ENCODE results near the gene ZNF285.
"Not testable (repeated sequence)": the region's sequence is repeated elsewhere in the genome, so short reads cannot be mapped to it uniquely, and the experiment has no call there.

Gene ZNF285
- total RNA-seq, result 0 to 2.4 (median 1.1) reads per million in 9 experiments

DNA sequence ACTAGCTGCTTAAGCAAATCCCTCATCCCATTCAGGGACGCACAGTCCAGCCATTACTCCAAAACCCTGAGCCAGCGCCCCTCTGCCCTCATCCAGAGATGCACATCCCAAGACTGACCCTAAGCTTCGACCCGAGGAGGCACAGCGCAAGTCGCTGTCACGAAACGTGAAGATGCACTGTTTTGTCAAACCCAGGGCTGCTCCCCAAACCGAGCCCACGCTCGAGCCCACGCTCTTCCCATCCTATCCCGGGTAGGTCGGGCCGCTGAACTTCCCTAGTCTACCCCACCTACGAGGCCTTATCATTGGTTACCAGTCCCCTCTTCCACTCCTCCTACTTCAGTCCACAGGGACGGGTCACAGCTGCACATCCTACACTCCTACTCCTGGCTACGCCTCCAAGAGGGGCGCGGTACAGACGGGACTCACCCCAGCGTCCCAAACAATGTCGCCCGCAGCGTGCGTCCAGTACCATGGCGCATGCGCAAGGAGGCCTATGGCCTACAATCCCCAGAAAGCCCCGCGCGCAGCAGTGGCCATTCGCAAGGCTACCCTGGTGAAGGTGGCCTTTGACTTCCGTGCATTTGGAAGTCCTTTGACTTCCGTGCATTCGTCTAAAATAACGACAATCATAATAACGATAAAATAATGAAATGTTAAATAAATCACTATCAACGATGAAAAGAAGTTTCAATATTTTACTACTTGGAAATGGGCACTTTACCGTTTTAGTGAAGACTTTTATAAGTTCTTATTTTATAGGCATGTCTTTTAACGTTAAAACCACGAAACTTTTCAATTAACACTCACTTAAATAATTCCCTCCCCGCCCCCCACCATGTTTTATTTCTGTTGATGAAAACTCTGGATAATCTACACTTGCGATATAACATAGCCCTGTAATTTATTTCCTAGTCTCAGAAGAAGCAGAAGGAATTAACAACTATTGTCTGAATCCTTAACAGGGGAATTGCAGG is at the start of gene ZNF285:
Gene ZNF285 (minus strand): TSS at position 470 of the 977 bp plus-strand sequence. CDS start 4,395 bp downstream, outside the sequence.
- no peaks in the 10 kb centered on the region for H3K27me3 Mint-ChIP-seq
- H3K4me1 Mint-ChIP-seq (ENCODE audit: low read depth in 2 of 2), result peaks cover 5% of the 10 kb centered on the region in 2 donors
- H3K36me3 Mint-ChIP-seq (ENCODE audit: insufficient read depth), result no peaks in the 10 kb centered on the region
- H3K9me3 Mint-ChIP-seq, result peaks cover 10 to 12% of the 10 kb centered on the region in 2 donors
- peak within 1 kb of the TSS in 1 of 2 donors; percentile 88 for H3K27ac Mint-ChIP-seq
- peak; percentile 4 to 14 (median 10) for DNase-seq
- H3K4me3 Mint-ChIP-seq, result peak within 1 kb of the TSS; percentile 71 to 87
- ATAC-seq (replicated peaks), result peak; percentile 60

DNA sequence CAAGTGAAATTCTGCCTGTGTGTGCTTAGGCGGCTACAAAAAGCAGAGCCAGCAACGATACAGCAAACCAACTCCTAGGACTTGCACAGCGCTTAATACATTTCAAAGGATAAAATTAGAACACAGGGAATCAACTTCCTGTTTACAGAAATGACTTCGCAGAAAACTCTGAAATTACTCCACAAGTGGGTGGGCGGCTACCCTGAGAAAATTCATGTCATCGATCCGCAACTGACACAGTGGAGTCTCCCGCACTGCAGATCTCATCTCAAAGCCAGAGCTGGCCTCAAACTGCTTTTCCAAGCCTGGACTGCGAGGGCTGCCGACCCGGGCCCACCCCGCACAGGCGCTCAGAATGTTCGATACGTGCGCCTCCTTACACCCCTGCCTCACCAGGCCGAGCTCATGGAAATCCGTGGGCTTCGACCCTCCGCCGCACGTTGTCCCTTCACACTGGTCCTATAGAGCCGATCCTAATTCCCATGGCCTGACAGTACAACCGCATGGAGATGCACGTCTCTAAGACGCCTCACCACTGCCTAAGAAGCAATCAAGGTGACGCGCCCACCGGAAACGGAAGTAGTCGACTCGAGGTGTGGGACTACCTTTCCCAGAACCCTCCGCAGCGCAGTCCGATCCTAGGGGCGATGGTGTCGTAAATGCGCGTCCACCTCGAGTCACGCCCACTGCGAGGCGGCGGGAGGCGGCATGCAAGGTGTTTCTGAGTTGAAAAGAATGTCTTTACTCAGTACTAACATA is 46.7 kb upstream of the ZNF285 start, which contains the start of gene ZNF229:
Gene ZNF229 (minus strand): TSS at position 557 of the 759 bp plus-strand sequence. CDS start 5,625 bp downstream, outside the sequence.
- Mint-ChIP-seq H3K27me3 (peaks cover 8 to 27% of the 10 kb centered on the region in 2 donors), H3K27ac (no peak within 1 kb of the TSS), H3K9me3 (peaks cover 48 to 57% of the 10 kb centered on the region in 2 donors), H3K4me3 (peak within 1 kb of the TSS; percentile 69), H3K4me1 (ENCODE audit: low read depth in 2 of 2) (peaks cover 0 to 4% of the 10 kb centered on the region in 2 donors), H3K36me3 (ENCODE audit: insufficient read depth) (no peaks in the 10 kb centered on the region)
- DNase-seq (peak in 2 of 3 experiments; percentile 1 to 2), ATAC-seq (replicated peaks) (peak; percentile 47)

DNA sequence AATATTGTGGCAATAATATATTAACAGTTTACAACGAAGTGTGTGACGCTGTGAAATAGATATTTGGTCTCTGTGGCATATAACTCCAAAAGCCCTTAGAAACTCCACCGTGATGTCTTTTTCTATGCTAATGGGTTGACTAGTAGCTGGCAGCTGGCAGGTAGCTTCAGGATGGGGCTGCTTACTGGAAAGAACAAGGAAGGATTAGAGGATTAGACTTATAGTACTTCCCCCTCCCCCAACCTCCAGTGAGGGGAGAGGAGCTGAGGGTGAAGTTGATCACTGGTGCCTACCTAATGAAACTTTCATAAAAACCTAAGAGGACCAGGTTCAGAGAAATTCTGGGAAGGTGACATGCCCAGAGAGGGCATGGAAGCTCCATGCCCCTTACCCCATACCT is 37.0 kb upstream of the ZNF285 start:
- H3K4me1 Mint-ChIP-seq (ENCODE audit: low read depth in 2 of 2), result no peaks in the 10 kb centered on the region
- no peak overlapping the region for H3K27ac Mint-ChIP-seq
- DNase-seq (no peak), ATAC-seq (replicated peaks) (no peak)
- H3K4me3 Mint-ChIP-seq, result no peak overlapping the region
- H3K36me3 Mint-ChIP-seq (ENCODE audit: insufficient read depth), result no peaks in the 10 kb centered on the region
- peaks cover 12 to 34% of the 10 kb centered on the region in 2 donors for H3K9me3 Mint-ChIP-seq
- no peaks in the 10 kb centered on the region for H3K27me3 Mint-ChIP-seq

DNA sequence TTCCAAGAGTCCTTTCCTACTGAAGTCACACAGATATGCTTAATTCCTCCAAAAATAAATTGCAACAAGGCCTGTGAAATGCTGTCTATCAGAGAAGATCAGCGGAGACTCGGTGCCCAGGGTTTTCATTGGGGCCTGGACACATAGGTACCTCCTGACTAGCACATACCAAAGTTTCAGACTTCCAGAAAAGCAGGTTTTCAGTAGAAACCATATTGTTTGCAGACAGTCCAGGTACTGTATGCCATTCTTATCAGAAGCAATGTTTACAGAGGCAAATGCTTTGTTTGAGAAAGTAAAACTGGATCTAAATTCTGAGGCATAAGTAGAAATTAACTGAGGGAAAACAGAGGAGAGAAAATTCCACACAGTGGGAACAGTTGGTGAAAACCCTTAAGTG is 34.0 kb upstream of the ZNF285 start:
- peaks cover 14 to 30% of the 10 kb centered on the region in 2 donors for H3K9me3 Mint-ChIP-seq
- H3K4me1 Mint-ChIP-seq (ENCODE audit: low read depth in 2 of 2), result no peaks in the 10 kb centered on the region
- no peak for ATAC-seq (replicated peaks)
- no peak for DNase-seq
- no peak overlapping the region for H3K27ac Mint-ChIP-seq
- no peaks in the 10 kb centered on the region for H3K36me3 Mint-ChIP-seq (ENCODE audit: insufficient read depth)
- no peak overlapping the region for H3K4me3 Mint-ChIP-seq
- H3K27me3 Mint-ChIP-seq, result no peaks in the 10 kb centered on the region

DNA sequence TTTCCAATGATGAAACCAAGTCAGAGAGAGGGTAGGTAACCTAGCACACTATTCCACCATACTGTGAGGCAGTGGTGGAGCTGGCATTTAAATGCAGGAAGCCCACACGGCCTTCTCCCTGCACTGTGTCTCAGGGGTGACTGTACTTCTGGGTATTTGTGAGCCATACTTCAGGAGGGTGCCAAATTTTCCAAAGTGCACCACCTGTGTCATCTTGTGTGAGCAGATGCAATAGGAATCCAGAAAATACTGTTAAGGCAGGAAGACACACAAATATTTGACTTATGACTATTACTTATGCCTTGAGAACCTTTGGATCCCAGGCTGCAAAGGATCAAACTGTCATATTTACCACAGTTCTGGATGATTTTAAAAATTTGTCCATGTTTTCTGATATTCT is 29.5 kb upstream of the ZNF285 start:
- H3K27me3 Mint-ChIP-seq, result no peaks in the 10 kb centered on the region
- H3K27ac Mint-ChIP-seq, result no peak overlapping the region
- H3K9me3 Mint-ChIP-seq, result peaks cover 17 to 38% of the 10 kb centered on the region in 2 donors
- DNase-seq, result no peak
- ATAC-seq (replicated peaks), result no peak
- no peaks in the 10 kb centered on the region for H3K4me1 Mint-ChIP-seq (ENCODE audit: low read depth in 2 of 2)
- no peaks in the 10 kb centered on the region for H3K36me3 Mint-ChIP-seq (ENCODE audit: insufficient read depth)
- H3K4me3 Mint-ChIP-seq, result no peak overlapping the region

DNA sequence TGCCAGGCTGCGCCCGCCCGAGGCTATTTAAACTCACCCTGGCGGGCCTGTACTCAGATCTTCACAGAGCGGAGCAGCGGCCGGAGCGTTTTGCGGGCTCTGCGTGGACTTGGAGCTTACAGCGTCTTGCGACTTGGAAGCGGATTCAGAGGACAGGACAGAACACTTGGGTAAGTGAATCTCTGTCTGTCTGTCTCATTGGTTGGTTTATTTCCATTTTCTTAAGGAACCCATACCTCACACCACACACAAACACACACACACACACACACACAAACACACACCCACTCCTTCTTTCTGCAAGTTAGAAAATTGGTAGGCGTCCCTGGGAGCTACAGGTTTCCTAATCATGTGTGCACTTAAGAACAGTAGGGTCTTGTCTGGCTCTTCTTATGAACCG is 14.1 kb upstream of the ZNF285 start:
- ATAC-seq (replicated peaks); H3K4me3 Mint-ChIP-seq: not testable (repeated sequence)
- H3K9me3 Mint-ChIP-seq, result peaks cover 17 to 20% of the 10 kb centered on the region in 2 donors

DNA sequence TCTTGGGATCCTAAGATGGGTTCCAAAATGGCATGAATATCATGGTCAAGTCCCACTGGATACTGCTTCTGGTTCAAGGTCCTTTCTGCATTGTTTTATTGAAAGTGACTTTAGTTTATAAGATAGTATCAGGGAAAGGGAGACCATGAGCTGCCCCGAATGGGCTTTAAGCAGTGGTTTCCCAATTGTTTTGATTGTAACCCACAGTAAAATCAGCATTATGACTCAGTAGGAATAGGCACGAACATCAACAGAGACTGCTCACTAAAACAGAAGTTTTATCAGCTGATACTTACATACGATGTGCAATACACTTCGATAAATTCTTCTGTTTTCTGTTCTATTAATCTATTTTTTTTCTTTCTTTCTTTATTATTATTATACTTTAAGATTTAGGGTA is 12.1 kb downstream of the ZNF285 start:
- H3K36me3 Mint-ChIP-seq (ENCODE audit: insufficient read depth); H3K27me3 Mint-ChIP-seq: not testable (repeated sequence)

More for the DNA sequence above, 14.1 kb upstream of the ZNF285 start:
- not testable (repeated sequence) for DNase-seq; H3K27ac Mint-ChIP-seq; H3K4me1 Mint-ChIP-seq (ENCODE audit: low read depth in 2 of 2); H3K27me3 Mint-ChIP-seq; H3K36me3 Mint-ChIP-seq (ENCODE audit: insufficient read depth)

DNA sequence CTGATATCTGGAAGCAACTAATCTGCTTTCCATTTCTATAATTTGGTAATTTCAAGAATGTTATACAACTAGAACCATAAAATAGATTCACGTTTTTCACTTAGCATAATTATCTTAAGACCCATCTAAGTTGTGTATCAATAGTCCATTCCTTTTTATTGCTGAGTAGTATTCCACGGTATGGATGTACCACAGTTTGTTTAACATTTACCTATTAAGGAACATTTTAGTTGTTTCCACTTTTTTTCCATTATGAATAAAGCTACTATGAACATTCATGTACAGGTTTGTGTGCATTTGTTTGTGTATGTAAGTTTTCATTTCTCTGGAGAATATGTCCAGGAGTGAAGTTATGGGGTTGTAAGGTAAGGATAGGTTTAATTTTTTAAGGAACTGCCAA is 26.6 kb downstream of the ZNF285 start:
- DNase-seq, result no peak
- no peaks in the 10 kb centered on the region for H3K36me3 Mint-ChIP-seq (ENCODE audit: insufficient read depth)
- H3K9me3 Mint-ChIP-seq, result peaks cover 9 to 10% of the 10 kb centered on the region in 2 donors
- no peak overlapping the region for H3K27ac Mint-ChIP-seq
- H3K4me3 Mint-ChIP-seq, result no peak overlapping the region
- H3K27me3 Mint-ChIP-seq, result no peaks in the 10 kb centered on the region
- no peak for ATAC-seq (replicated peaks)
- no peaks in the 10 kb centered on the region for H3K4me1 Mint-ChIP-seq (ENCODE audit: low read depth in 2 of 2)

More for the DNA sequence above, 12.1 kb downstream of the ZNF285 start:
- DNase-seq; H3K4me3 Mint-ChIP-seq; H3K4me1 Mint-ChIP-seq (ENCODE audit: low read depth in 2 of 2); H3K27ac Mint-ChIP-seq; ATAC-seq (replicated peaks): not testable (repeated sequence)
- H3K9me3 Mint-ChIP-seq, result peaks cover 11 to 20% of the 10 kb centered on the region in 2 donors

DNA sequence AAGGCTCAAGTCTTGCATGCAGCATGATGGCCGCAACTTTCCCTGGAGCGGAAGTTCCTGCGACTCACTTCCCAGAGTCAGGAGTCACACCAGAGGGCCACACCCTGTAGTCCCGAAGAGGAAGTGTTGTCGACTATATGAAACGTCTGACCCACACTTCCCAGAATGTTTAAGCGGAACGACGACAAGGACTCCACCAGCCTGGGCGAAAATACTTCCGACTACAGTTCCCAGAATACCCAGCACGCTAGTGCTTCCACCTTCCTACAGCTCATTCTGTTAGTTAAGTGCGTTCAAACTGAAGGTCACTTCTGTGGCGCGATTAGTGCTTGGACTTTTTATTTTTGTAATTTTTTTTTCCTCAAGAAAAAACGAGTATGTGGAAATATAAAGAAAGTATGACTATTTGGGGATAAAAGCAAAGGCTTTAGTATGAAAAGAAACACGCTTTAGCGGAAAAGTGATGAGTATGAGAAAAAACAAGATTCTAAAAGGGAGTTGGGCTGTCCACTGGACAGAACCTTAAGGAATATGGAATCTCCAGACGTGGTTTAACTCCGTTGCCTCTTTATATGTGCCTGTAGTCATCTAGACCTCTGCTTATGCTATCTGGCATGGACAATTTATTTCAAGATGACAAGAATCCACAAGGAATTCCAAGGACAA is 29.5 kb downstream of the ZNF285 start:
- no peaks in the 10 kb centered on the region for H3K36me3 Mint-ChIP-seq (ENCODE audit: insufficient read depth)
- H3K9me3 Mint-ChIP-seq, result peaks cover 12 to 17% of the 10 kb centered on the region in 2 donors
- no peak overlapping the region for H3K4me3 Mint-ChIP-seq

DNA sequence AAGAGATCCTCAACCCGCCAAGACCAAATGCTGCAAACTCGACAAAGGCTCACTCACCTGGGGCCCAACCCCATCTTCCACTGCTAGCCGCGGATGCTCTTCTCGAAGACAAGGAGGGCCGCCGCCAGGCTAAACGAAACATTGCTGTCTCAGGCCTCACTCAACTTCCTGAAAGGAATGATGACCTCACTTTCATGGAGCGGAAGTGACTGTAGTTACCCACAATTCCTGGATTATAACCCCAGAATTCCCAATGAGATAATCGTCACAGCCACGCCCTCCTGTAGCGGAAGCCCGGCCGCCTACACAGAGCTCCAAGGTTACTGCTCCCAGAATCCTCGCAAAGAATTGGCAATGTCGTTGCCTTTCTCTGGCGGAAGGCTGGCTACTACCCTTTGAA is 34.4 kb downstream of the ZNF285 start:
- DNase-seq, result no peak
- no peak for ATAC-seq (replicated peaks)
- H3K27ac Mint-ChIP-seq, result no peak overlapping the region
- peaks cover 8 to 11% of the 10 kb centered on the region in 2 donors for H3K9me3 Mint-ChIP-seq
- H3K4me1 Mint-ChIP-seq (ENCODE audit: low read depth in 2 of 2), result no peaks in the 10 kb centered on the region
- H3K36me3 Mint-ChIP-seq (ENCODE audit: insufficient read depth), result no peaks in the 10 kb centered on the region
- H3K4me3 Mint-ChIP-seq, result no peak overlapping the region
- H3K27me3 Mint-ChIP-seq, result no peaks in the 10 kb centered on the region

More for the DNA sequence above, 29.5 kb downstream of the ZNF285 start:
- H3K4me1 Mint-ChIP-seq (ENCODE audit: low read depth in 2 of 2), result no peaks in the 10 kb centered on the region
- ATAC-seq (replicated peaks) (no peak), DNase-seq (no peak)
- no peak overlapping the region for H3K27ac Mint-ChIP-seq
- H3K27me3 Mint-ChIP-seq, result no peaks in the 10 kb centered on the region

DNA sequence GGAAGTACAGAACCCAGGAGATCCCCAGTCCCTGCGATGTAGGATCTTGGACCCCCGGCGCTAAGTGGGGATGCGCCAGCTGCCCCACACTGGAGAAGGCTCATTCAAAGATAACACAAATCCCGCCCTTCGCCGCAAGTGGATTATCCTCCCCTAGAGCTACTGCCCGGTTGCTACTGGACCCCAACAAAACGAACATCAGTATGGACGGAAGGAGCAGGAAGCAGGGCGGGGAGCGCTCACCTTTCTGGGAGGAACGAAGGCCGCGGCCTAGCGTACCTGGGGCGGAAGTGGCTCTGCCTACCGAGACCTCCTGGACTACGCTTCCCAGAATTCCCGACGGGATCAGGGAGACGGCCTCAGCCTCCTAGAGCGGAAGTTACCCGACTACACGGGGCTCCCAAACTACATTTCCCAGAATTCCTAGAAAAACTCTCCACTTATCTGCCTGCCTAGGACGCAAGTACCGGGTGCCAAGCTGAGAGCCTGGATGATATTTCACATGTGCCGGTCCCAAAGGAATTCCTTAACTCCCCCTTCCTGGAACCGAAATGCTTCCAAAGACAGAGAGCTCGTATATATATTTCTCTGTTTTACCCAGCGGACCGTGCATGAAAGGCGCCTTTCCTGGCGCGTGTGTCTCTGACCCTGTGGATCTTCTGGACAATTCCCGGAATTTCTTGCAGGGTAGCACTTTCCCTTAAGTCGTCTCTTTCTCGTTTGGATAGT is 44.9 kb downstream of the ZNF285 start, which contains the start of gene ZNF112:
Gene ZNF112 (minus strand): TSS at position 298 of the 729 bp plus-strand sequence. CDS start 16,141 bp downstream, outside the sequence.
- Mint-ChIP-seq H3K27ac (no peak within 1 kb of the TSS), H3K36me3 (ENCODE audit: insufficient read depth) (no peaks in the 10 kb centered on the region), H3K9me3 (peaks cover 2 to 19% of the 10 kb centered on the region in 2 donors), H3K4me1 (ENCODE audit: low read depth in 2 of 2) (no peaks in the 10 kb centered on the region), H3K4me3 (peak within 1 kb of the TSS in 1 of 2 donors; percentile 34), H3K27me3 (peaks cover 0 to 17% of the 10 kb centered on the region in 2 donors)
- DNase-seq (no peak), ATAC-seq (replicated peaks) (no peak)

DNA sequence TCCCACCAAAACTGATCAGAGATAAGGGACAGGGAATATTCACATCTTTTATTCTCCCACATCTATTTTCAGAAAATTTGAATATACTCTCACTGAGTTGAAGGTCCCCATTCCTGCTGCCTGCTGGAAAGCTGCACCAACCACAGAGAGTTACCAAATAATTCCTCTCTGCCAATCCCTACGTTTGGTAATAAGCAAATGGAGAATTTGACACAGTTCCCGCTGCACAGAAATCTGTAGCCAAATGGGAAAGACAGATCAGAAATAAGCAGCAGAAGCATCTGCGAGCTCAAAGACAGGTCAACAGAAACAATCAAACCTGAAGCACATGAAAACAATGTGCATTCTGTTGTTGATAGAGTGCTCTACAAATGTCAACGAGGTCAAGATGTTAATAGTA is 54.9 kb downstream of the ZNF285 start:
- no peak overlapping the region for H3K4me3 Mint-ChIP-seq

More for the DNA sequence above, 54.9 kb downstream of the ZNF285 start:
- H3K9me3 Mint-ChIP-seq, result peaks cover 6 to 17% of the 10 kb centered on the region in 2 donors
- no peak for ATAC-seq (replicated peaks)
- H3K36me3 Mint-ChIP-seq (ENCODE audit: insufficient read depth), result no peaks in the 10 kb centered on the region
- H3K27ac Mint-ChIP-seq, result no peak overlapping the region
- no peaks in the 10 kb centered on the region for H3K4me1 Mint-ChIP-seq (ENCODE audit: low read depth in 2 of 2)
- no peak for DNase-seq
- H3K27me3 Mint-ChIP-seq, result no peaks in the 10 kb centered on the region

Data from effector memory CD8-positive, alpha-beta T cell (primary cell).